GM12875 (cell line): ENCODE measurements around the gene NPDC1.

Experiments
- H3K4me3 ChIP-seq: one replicate; pipeline ENCODE4 v1.5.1; 2011; ENCODE audit warnings: low read depth, low read length, control low read depth
- CTCF ChIP-seq: IDR thresholded peaks from 2 replicates; pipeline ENCODE4 v1.5.1; 2011; ENCODE audit warnings: low read depth, mild to moderate bottlenecking, control low read depth, inconsistent platforms, low read length, moderate library complexity, borderline replicate concordance; ENCODE audit not compliant: insufficient read depth

The NPDC1 gene

GRCh38 chr9:137019891-137020683 lies 25.9 kb downstream of the NPDC1 start:
- TF ChIP-seq CTCF = no peak
- no peak overlapping the region for H3K4me3 ChIP-seq

GRCh38 chr9:137018761-137019559 lies 27.0 kb downstream of the NPDC1 start:
- no peak for TF ChIP-seq CTCF
- no peak overlapping the region for H3K4me3 ChIP-seq

GRCh38 chr9:137017791-137018497 lies 28.0 kb downstream of the NPDC1 start:
- H3K4me3 ChIP-seq = no peak overlapping the region
- TF ChIP-seq CTCF = no peak

- no peak overlapping the region for H3K4me3 ChIP-seq
- no peak for TF ChIP-seq CTCF
Measured at GRCh38 chr9:137017071-137017470, 28.9 kb downstream of the NPDC1 start.

- no peak overlapping the region for H3K4me3 ChIP-seq
Measured at GRCh38 chr9:137016436-137016835, 29.5 kb downstream of the NPDC1 start.

GRCh38 chr9:137015976-137016375 lies 30.0 kb downstream of the NPDC1 start:
- H3K4me3 ChIP-seq = no peak overlapping the region
- TF ChIP-seq CTCF = no peak

More at GRCh38 chr9:137016436-137016835, 29.5 kb downstream of the NPDC1 start:
- no peak for TF ChIP-seq CTCF
